Measurements from ENCODE around the gene TMSB10. TPM values are rescaled to one million over a fixed set of nuclear protein-coding genes. Genes with fewer than 3 reads are reported as not detected.

TMSB10 gene
- total RNA-seq, 1 experiment from 2014 or later = 869 TPM

DNA sequence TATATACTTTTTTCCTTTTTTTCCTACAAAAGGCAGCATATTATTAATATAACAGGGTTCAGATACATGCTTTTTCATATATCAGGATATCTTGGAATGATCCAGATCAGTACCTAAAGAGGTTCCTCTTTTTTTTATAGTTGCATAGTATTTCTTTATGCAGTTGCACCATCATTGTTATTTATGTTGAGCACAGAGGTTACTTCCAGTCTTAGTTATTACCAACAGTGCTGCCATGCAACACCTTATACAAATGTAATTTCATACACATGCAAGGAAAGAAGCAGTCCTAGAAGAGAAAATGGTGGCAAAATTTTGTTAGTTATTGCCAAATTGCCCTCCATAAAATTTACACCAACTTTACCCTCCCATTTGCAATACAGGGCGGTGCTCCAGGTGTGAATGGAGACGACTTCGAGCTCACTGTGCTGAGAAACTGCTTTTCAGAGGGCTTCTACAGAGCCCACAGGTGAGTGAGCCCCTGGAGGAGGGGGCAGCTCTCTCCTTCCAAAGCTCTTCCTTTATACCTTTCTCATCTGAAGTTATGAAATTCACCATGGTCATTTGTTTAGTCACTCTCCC lies 35.5 kb downstream of the TMSB10 start (continued):
- TF ChIP-seq TCF7 (CRISPR knock-in tag; IDR thresholded peaks at IDR 0.05; ENCODE audit: low read depth) (no peak), GABPB1 (CRISPR knock-in tag; IDR thresholded peaks at IDR 0.05) (no peak), ZBTB21 (CRISPR knock-in tag; IDR thresholded peaks at IDR 0.05; ENCODE audit: borderline replicate concordance) (no peak), ESRRA (CRISPR knock-in tag; IDR thresholded peaks at IDR 0.05; ENCODE audit: borderline replicate concordance) (no peak), SOX15 (CRISPR knock-in tag; IDR thresholded peaks at IDR 0.05) (no peak)
- TF ChIP-seq, protein P1, sequence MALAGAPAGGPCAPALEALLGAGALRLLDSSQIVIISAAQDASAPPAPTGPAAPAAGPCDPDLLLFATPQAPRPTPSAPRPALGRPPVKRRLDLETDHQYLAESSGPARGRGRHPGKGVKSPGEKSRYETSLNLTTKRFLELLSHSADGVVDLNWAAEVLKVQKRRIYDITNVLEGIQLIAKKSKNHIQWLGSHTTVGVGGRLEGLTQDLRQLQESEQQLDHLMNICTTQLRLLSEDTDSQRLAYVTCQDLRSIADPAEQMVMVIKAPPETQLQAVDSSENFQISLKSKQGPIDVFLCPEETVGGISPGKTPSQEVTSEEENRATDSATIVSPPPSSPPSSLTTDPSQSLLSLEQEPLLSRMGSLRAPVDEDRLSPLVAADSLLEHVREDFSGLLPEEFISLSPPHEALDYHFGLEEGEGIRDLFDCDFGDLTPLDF (CRISPR knock-in tag; IDR thresholded peaks at IDR 0.05) = no peak

DNA sequence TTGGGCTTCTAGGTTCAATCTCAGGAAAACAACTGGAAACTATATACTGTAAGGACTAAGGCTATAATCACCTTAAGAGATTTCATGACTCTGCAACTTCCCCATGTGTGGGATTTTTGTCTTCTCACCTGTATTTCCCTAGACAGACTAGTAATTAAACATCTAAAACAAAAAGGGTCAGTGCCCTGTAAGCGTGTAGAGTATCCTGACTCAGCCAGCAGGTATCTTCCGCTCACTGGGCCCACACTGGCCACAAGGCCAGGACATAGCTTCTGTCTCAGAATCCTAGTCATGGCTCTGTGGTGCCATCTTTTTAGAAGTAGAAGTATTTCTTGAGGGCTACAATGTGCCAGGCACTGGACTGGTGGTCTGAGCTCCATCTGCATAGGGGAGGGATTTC lies 36.7 kb downstream of the TMSB10 start:
- ATAC-seq = no peak
- no peaks in the 10 kb centered on the region for H3K36me3 Mint-ChIP-seq
- TF ChIP-seq ZNF232 (CRISPR knock-in tag; IDR thresholded peaks at IDR 0.05) = no peak
- no peak for TF ChIP-seq ZNF671 (CRISPR knock-in tag; IDR thresholded peaks at IDR 0.05)
- TF ChIP-seq, protein P1 (CRISPR knock-in tag; IDR thresholded peaks at IDR 0.05) = no peak
- TF ChIP-seq TEAD1 (CRISPR knock-in tag; IDR thresholded peaks at IDR 0.05) = no peak
- TF ChIP-seq NFATC4 (CRISPR knock-in tag; IDR thresholded peaks at IDR 0.05) = no peak
- TF ChIP-seq ZSCAN18 (CRISPR knock-in tag; IDR thresholded peaks at IDR 0.05) = no peak
- no peak for TF ChIP-seq STAT6 (CRISPR knock-in tag; conservative IDR thresholded peaks at IDR 0.05; ENCODE audit: low read depth)
- no peak for TF ChIP-seq ARID4B (CRISPR knock-in tag; IDR thresholded peaks at IDR 0.05; ENCODE audit: borderline replicate concordance)
- ChIA-PET CTCF (interaction anchor here (1.4 kb wide), 1 partner anchor 70 kb away, joined by 4 read pairs; no protein-coding TSS in a partner anchor), POLR2A (no interaction called here)
- peaks cover 35% of the 10 kb centered on the region for H3K4me1 Mint-ChIP-seq
- no peak overlapping the region for H3K27ac Mint-ChIP-seq
- H3K4me3 Mint-ChIP-seq = no peak overlapping the region
- H3K27me3 Mint-ChIP-seq (ENCODE audit: low read depth) = no peaks in the 10 kb centered on the region; the same call in 1 of the 2 replicates
- no peak for DNase-seq (ENCODE audit: low spot score)
- no peaks in the 10 kb centered on the region for H3K9me3 Mint-ChIP-seq
